Measurements from ENCODE around the gene B4GALNT1.

DNA sequence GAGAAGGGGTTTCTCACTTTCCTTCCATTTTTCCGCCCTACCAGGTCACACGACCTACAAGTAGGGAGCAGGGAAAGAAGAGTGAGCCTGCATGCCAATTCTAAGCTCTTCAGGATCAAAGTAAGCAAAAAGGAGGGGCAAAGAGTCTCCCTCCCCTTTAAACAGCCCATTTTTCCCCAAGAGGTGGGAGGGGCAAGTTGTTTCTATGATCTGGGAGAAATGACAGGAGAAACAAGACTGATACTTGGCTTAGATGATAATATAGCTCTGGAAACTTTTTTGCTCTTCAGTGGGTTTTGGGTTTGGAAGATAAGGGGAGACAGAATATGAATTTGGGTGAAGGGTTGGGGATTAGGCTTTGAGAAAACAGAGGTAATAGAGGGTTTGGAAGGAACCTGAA is 26.6 kb downstream of the B4GALNT1 start:
- TF ChIP-seq, protein P1, sequence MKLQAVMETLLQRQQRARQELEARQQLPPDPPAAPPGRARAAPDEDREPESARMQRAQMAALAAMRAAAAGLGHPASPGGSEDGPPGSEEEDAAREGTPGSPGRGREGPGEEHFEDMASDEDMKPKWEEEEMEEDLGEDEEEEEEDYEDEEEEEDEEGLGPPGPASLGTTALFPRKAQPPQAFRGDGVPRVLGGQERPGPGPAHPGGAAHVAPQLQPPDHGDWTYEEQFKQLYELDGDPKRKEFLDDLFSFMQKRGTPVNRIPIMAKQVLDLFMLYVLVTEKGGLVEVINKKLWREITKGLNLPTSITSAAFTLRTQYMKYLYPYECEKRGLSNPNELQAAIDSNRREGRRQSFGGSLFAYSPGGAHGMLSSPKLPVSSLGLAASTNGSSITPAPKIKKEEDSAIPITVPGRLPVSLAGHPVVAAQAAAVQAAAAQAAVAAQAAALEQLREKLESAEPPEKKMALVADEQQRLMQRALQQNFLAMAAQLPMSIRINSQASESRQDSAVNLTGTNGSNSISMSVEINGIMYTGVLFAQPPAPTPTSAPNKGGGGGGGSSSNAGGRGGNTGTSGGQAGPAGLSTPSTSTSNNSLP (IDR thresholded peaks at IDR 0.05; ENCODE audit: low read depth, low read length) = no peak
- no peak for TF ChIP-seq RAD21 (CRISPR knock-in tag; IDR thresholded peaks at IDR 0.05)
- TF ChIP-seq, protein P2, sequence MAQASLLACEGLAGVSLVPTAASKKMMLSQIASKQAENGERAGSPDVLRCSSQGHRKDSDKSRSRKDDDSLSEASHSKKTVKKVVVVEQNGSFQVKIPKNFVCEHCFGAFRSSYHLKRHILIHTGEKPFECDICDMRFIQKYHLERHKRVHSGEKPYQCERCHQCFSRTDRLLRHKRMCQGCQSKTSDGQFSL (CRISPR knock-in tag; IDR thresholded peaks at IDR 0.05) = no peak
- no peak for TF ChIP-seq GABPA (IDR thresholded peaks at IDR 0.05; ENCODE audit: low read depth, low read length)
- no peak for TF ChIP-seq GABPA (CRISPR knock-in tag; IDR thresholded peaks at IDR 0.05; ENCODE audit: low read depth)
